ENCODE data around the gene CELF5.
"Not testable (repeated sequence)": the region's sequence is repeated elsewhere in the genome, so short reads cannot be mapped to it uniquely, and the experiment has no call there.

- not testable (repeated sequence) for TF ChIP-seq CTCF, EP300, POLR2AphosphoS5, POLR2A (IDR thresholded peaks at IDR 0.05)
These were observed 21.6 kb upstream of the CELF5 start for GRCh38 chr19:3202895-3203294.

All from sigmoid colon (tissue), 4 donors.